NCI-H2081 (cell line): ENCODE data around the gene DNM2.
"Not testable (repeated sequence)": the region's sequence is repeated elsewhere in the genome, so short reads cannot be mapped to it uniquely, and the experiment has no call there.

Experiments used
- DNase-seq, 2 experiments: peaks; one replicate each; lab custom pipeline; 2025; lab: John Stamatoyannopoulos, UW

Gene DNM2

GRCh38 chr19:10863107-10863717 lies 145.3 kb downstream of the DNM2 start:
- no peak for DNase-seq

- peak; percentile 53 to 64 for DNase-seq
These were observed 146.6 kb downstream of the DNM2 start for GRCh38 chr19:10864538-10864899.

DNA sequence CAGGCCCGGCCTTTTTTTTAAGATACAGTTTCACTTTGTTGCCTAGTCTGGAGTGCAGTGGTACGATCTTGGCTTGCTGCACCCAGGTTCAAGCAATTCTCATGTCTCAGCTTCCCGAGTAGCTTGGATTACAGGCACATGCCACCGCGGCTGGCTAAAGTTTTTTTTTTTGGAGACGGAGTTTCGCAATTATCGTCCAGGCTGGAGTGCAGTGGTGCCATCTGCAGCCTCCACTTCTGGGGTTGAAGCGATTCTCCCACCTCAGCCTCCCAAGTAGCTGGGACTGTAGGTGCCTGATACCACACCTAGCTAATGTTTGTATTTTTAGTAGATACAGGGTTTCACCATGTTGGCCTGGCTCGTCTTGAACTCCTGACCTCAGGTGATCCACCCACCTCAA lies 148.6 kb downstream of the DNM2 start:
- no peak for DNase-seq

GRCh38 chr19:10868872-10869547 lies 151.1 kb downstream of the DNM2 start:
- no peak for DNase-seq

DNA sequence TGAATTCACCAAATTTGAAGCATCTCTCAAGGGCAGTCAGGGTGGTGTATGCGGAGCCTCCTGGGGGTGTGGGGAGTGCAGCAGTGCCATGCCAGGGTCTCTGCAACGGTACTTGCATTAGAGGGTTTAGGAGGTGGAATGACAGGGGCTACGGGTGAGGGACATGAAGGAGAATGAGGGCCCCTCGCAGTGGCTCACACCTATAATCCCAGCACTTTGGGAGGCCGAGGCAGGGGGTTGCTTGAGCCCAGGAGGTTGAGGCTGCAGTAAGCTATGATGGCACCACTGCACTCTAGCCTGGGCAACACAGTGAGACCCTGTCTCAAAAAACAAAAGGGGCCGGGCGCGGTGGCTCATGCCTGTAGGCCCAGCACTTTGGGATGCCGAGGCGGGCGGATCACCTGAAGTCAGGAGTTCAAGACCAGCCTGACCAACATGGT lies 152.0 kb downstream of the DNM2 start:
- not testable (repeated sequence) for DNase-seq

GRCh38 chr19:10870501-10870954 lies 152.6 kb downstream of the DNM2 start:
- no peak for DNase-seq

DNA sequence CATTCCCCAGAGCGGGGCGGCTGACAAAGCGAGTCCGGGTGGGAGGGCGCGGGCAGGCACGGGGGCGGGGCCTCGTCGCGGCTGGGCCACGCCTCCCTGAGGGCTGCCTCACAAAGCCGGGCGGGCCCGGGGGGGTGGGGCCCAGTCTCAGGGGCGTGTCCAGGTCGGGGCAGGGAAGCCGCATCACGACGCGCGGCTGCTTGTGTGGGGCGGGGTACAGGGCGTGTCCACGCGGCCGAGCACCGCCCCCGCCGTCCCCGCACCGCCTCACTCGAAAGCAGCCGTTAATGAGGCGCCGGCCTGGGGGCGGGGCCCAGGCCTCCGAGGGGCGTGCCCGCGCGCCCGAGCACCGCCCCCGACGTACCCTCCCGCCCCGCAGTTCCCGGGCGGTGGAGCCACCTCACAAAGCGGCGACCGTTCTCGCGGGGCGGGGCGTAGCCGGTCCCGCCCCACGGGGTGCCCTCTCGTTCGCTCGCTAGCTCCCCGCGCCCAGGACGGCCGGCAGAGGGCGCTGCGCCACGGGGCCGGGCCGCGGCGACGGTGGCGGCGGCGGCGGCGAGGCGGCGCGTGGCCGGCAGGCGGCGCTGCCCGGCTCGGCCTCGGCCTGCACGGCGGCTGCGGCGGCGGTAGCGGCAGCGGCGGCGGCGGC lies 153.2 kb downstream of the DNM2 start, which contains the start of gene CARM1:
TSS of gene CARM1 (plus strand) at position 599 of the 649 bp plus-strand sequence. CDS start 150 bp downstream, outside the sequence.
- peak; percentile 93 to 98 for DNase-seq

GRCh38 chr19:10871711-10872545 lies 154.0 kb downstream of the DNM2 start:
- peak in 1 of 2 experiments; percentile 31 for DNase-seq

DNA sequence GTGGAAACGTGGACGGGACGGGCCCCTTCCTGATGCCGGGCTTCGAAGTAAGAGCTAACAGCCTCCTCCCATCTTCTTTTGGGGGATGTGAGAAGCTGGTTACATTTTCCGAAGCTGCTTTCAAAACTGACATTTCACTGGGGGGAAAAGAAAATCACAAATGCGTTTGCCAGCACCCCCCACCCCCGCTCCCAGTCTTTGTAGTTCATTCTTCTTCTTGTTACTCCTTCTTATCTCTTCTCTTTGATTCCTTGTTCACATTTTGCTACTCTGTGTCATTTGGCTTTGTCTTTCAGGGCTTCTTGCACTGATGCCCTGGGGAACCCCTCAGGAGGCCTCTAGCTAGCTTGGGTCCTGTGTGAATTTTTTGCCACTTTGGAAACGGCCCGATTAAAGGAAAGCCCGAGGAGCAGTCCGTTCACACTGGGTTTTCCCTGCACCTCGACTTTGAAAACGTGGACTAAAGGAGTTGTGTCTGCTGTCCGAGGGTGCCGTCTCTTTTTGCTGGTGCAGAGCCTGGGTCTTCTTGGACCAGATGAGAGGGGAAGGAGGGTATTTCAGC lies 154.7 kb downstream of the DNM2 start:
- DNase-seq, result no peak

- no peak for DNase-seq
These were observed 156.1 kb downstream of the DNM2 start for GRCh38 chr19:10874024-10874423.

- DNase-seq, result no peak
These were observed 158.8 kb downstream of the DNM2 start for GRCh38 chr19:10876459-10877240.

- not testable (repeated sequence) for DNase-seq
These were observed 159.7 kb downstream of the DNM2 start for GRCh38 chr19:10877608-10878007.

GRCh38 chr19:10878253-10878652 lies 160.4 kb downstream of the DNM2 start:
- DNase-seq, result no peak
